Neural progenitor cell (in vitro differentiated cells): Measurements from ENCODE around the gene ARRDC4. TPM values are rescaled to one million over a fixed set of nuclear protein-coding genes. Genes with fewer than 3 reads are reported as not detected.

Source experiments
- DNase-seq: peaks from one replicate; pipeline ENCODE4 v3.0.0-alpha.2; 2016; ENCODE audit warnings: low spot score
- H2AFZ ChIP-seq: fragments of 200-600 bp; sonication (generic); replicated peaks from 2 replicates; pipeline ENCODE4 v1.6.1; 2016; ENCODE audit warnings: antibody characterized with exemption
- H3F3A ChIP-seq: fragments of 200-600 bp; sonication (generic); 2 replicates; pipeline ENCODE4 v1.6.1; 2016; ENCODE audit warnings: antibody characterized with exemption, low read depth
- H3K27ac ChIP-seq: fragments of 200-600 bp; sonication (generic); 2 replicates; pipeline ENCODE4 v1.5.1; 2016; ENCODE audit warnings: mild to moderate bottlenecking
- H3K27me3 ChIP-seq: fragments of 200-600 bp; sonication (generic); 2 replicates; pipeline ENCODE4 v1.6.1; 2016; ENCODE audit warnings: mild to moderate bottlenecking, moderate library complexity
- H3K36me3 ChIP-seq: fragments of 200-600 bp; sonication (generic); 2 replicates; pipeline ENCODE4 v1.5.1; 2016
- H3K4me1 ChIP-seq: fragments of 200-600 bp; sonication (generic); 2 replicates; pipeline ENCODE4 v1.6.1; 2016; ENCODE audit warnings: mixed run types
- H3K4me2 ChIP-seq: fragments of 200-600 bp; sonication (generic); 2 replicates; pipeline ENCODE4 v1.6.1; 2016
- H3K4me3 ChIP-seq: fragments of 200-600 bp; sonication (generic); 2 replicates; pipeline ENCODE4 v1.5.1; 2016
- H3K79me2 ChIP-seq: fragments of 200-600 bp; sonication (generic); 2 replicates; pipeline ENCODE4 v1.6.1; 2016; ENCODE audit warnings: low read depth
- H3K9ac ChIP-seq: fragments of 200-600 bp; sonication (generic); 2 replicates; pipeline ENCODE4 v1.6.1; 2016
- H3K9me3 ChIP-seq: fragments of 200-600 bp; sonication (generic); 2 replicates; pipeline ENCODE4 v1.5.1; 2016; ENCODE audit warnings: low read depth
- H4K20me1 ChIP-seq: fragments of 200-600 bp; sonication (generic); 2 replicates; pipeline ENCODE4 v1.6.1; 2016; ENCODE audit warnings: low read depth
- H3K27ac Mint-ChIP-seq: 3 replicates; pipeline ENCODE4 v1.8.0; 2021; ENCODE audit warnings: mixed read lengths
- H3K27me3 Mint-ChIP-seq: 2 replicates; pipeline ENCODE4 v1.8.0; 2022; ENCODE audit warnings: low read depth, mild to moderate bottlenecking, inconsistent platforms, moderate library complexity, mixed read lengths; ENCODE audit not compliant: insufficient read depth
- H3K36me3 Mint-ChIP-seq: 3 replicates; pipeline ENCODE4 v1.8.0; 2021; ENCODE audit warnings: mixed read lengths
- H3K4me1 Mint-ChIP-seq: 3 replicates; pipeline ENCODE4 v1.8.0; 2021; ENCODE audit warnings: mixed read lengths
- H3K4me3 Mint-ChIP-seq: 3 replicates; pipeline ENCODE4 v1.8.0; 2021; ENCODE audit warnings: mild to moderate bottlenecking, moderate library complexity, mixed read lengths
- H3K9me3 Mint-ChIP-seq: 3 replicates; pipeline ENCODE4 v1.8.0; 2020; ENCODE audit warnings: mixed read lengths
- CTCF ChIP-seq: fragments of 200-600 bp; sonication (generic); IDR thresholded peaks from 2 replicates; pipeline ENCODE4 v1.5.1; 2017; ENCODE audit warnings: antibody characterized with exemption, mild to moderate bottlenecking
- EZH2 ChIP-seq: fragments of 200-600 bp; sonication (generic); IDR thresholded peaks from 2 replicates; pipeline ENCODE4 v1.6.1; 2017; ENCODE audit warnings: antibody characterized with exemption, mild to moderate bottlenecking, moderate library complexity
- EZH2phosphoT487 ChIP-seq: fragments of 200-600 bp; sonication (generic); IDR thresholded peaks from 2 replicates; pipeline ENCODE4 v1.6.1; 2017; ENCODE audit warnings: antibody characterized with exemption
- total RNA-seq: library from RNA; depleted of rRNA; stranded (reverse); fragments of >200 nt; gene quantifications from 2 replicates; pipeline ENCODE4 v1.2.3, GENCODE V29; 2015; ENCODE audit warnings: low replicate concordance

Gene ARRDC4
- total RNA-seq, 1 donor from 2014 or later: 28.2 TPM

DNA sequence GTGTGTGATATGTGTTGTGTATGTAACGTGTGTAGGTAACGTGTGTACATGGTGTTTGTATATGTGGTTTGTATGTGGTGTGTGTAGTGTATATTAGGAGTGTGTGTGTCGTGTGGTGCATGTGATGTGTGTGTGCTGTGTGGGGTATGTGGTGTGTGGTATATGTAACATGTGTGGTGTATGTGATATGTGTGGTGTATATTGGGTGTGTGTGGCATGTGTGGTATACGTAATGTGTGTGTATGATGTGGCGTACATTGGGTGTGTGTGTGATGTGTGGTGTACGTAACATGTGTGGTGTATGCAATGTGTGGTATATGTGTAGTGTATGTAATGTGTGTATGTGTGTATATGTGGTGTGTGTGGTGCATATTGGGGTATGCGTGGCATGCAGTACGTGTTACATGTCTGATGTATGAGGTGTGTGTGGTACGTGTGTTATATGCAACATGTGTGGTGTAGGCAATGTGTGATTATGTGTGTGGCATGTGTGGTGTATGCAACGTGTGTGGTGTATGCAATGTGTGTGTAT, 41.2 kb downstream of the ARRDC4 start:
- H3K27me3 Mint-ChIP-seq: no peaks in the 10 kb centered on the region
- no peak overlapping the region for H3K9ac ChIP-seq
- H3K4me1 ChIP-seq: no peaks in the 10 kb centered on the region
- no peaks in the 10 kb centered on the region for H4K20me1 ChIP-seq
- no peaks in the 10 kb centered on the region for H3K36me3 ChIP-seq
- H3K27ac ChIP-seq: no peak overlapping the region
- no peaks in the 10 kb centered on the region for H3K9me3 ChIP-seq
- H2AFZ ChIP-seq: no peak overlapping the region
- no peaks in the 10 kb centered on the region for H3K79me2 ChIP-seq
- no peak overlapping the region for H3K4me3 ChIP-seq
- TF ChIP-seq EZH2 (no peak), CTCF (no peak), EZH2phosphoT487 (no peak)
- no peaks in the 10 kb centered on the region for H3K27me3 ChIP-seq
- H3K4me3 Mint-ChIP-seq: no peak overlapping the region
- H3K4me1 Mint-ChIP-seq: no peaks in the 10 kb centered on the region
- no peak overlapping the region for H3K4me2 ChIP-seq
- H3K9me3 Mint-ChIP-seq: no peaks in the 10 kb centered on the region
- no peaks in the 10 kb centered on the region for H3K36me3 Mint-ChIP-seq
- no peak for DNase-seq
- H3K27ac Mint-ChIP-seq: no peak overlapping the region
- H3F3A ChIP-seq: peaks cover 10% of the 10 kb centered on the region

- H3K36me3 Mint-ChIP-seq: no peaks in the 10 kb centered on the region
- Histone ChIP-seq H2AFZ (no peak overlapping the region), H3K9ac (no peak overlapping the region), H3K36me3 (no peaks in the 10 kb centered on the region), H3K4me2 (no peak overlapping the region), H3K27ac (no peak overlapping the region), H3K9me3 (no peaks in the 10 kb centered on the region), H3F3A (peaks cover 10% of the 10 kb centered on the region), H3K4me1 (no peaks in the 10 kb centered on the region), H4K20me1 (no peaks in the 10 kb centered on the region), H3K79me2 (no peaks in the 10 kb centered on the region), H3K27me3 (no peaks in the 10 kb centered on the region), H3K4me3 (no peak overlapping the region)
- no peak for DNase-seq
- TF ChIP-seq EZH2 (no peak), EZH2phosphoT487 (no peak), CTCF (no peak)
- no peaks in the 10 kb centered on the region for H3K4me1 Mint-ChIP-seq
- no peak overlapping the region for H3K4me3 Mint-ChIP-seq
- H3K27me3 Mint-ChIP-seq: no peaks in the 10 kb centered on the region
- H3K9me3 Mint-ChIP-seq: no peaks in the 10 kb centered on the region
- H3K27ac Mint-ChIP-seq: no peak overlapping the region
Observed at GRCh38 chr15:98002419-98002818, 41.9 kb downstream of the ARRDC4 start.

GRCh38 chr15:98002866-98003265, 42.4 kb downstream of the ARRDC4 start:
- H3K27me3 ChIP-seq: no peaks in the 10 kb centered on the region
- H3K4me2 ChIP-seq: no peak overlapping the region
- no peaks in the 10 kb centered on the region for H3K4me1 ChIP-seq
- H4K20me1 ChIP-seq: no peaks in the 10 kb centered on the region
- no peak overlapping the region for H3K27ac ChIP-seq
- no peaks in the 10 kb centered on the region for H3K36me3 ChIP-seq
- H3K4me3 ChIP-seq: no peak overlapping the region
- no peak for TF ChIP-seq EZH2phosphoT487
- no peak for TF ChIP-seq CTCF
- no peak for TF ChIP-seq EZH2
- no peaks in the 10 kb centered on the region for H3K9me3 ChIP-seq
- peaks cover 10% of the 10 kb centered on the region for H3F3A ChIP-seq
- Mint-ChIP-seq H3K4me3 (no peak overlapping the region), H3K27me3 (no peaks in the 10 kb centered on the region), H3K9me3 (no peaks in the 10 kb centered on the region), H3K36me3 (no peaks in the 10 kb centered on the region), H3K27ac (no peak overlapping the region), H3K4me1 (no peaks in the 10 kb centered on the region)
- no peak for DNase-seq
- H3K9ac ChIP-seq: no peak overlapping the region
- no peaks in the 10 kb centered on the region for H3K79me2 ChIP-seq
- H2AFZ ChIP-seq: no peak overlapping the region
